HG03442 (cell line): Measurements from ENCODE around the gene DUSP2.
"Not testable (repeated sequence)": the region's sequence is repeated elsewhere in the genome, so short reads cannot be mapped to it uniquely, and the experiment has no call there.

Experiments used
- ATAC-seq: cut with Tn5 transposase; IDR thresholded peaks from one replicate; pipeline ENCODE4 v1.9.1; 2021; ENCODE audit warnings: mild to moderate bottlenecking, moderate library complexity; ENCODE audit not compliant: unreplicated experiment

Gene DUSP2

GRCh38 chr2:96148410-96149217, 3.4 kb upstream of the DUSP2 start:
- ATAC-seq = peak; percentile 44

GRCh38 chr2:96147593-96148201, 2.5 kb upstream of the DUSP2 start:
- ATAC-seq = no peak

- no peak for ATAC-seq
Observed at GRCh38 chr2:96146881-96147592, 1.8 kb upstream of the DUSP2 start.

- ATAC-seq = peak; percentile 27
Observed at GRCh38 chr2:96146153-96146880, 1.1 kb upstream of the DUSP2 start.

GRCh38 chr2:96145848-96146152, 560 bp upstream of the DUSP2 start:
- ATAC-seq = no peak

- ATAC-seq = no peak
Observed at GRCh38 chr2:96144481-96145035, 682 bp downstream of the DUSP2 start.

- ATAC-seq = no peak
Observed at GRCh38 chr2:96143848-96144480, 1.3 kb downstream of the DUSP2 start.

- no peak for ATAC-seq
Observed at GRCh38 chr2:96143231-96143847, 1.9 kb downstream of the DUSP2 start.

GRCh38 chr2:96142217-96143113, 2.8 kb downstream of the DUSP2 start:
- ATAC-seq = no peak

GRCh38 chr2:96141624-96141967, 3.6 kb downstream of the DUSP2 start:
- ATAC-seq = not testable (repeated sequence)

- no peak for ATAC-seq
Observed at GRCh38 chr2:96140941-96141623, 4.2 kb downstream of the DUSP2 start.

- no peak for ATAC-seq
Observed at GRCh38 chr2:96139181-96139758, 6.0 kb downstream of the DUSP2 start.

GRCh38 chr2:96138179-96139145, 6.8 kb downstream of the DUSP2 start, which contains the start of gene ASTL:
TSS of gene ASTL (minus strand) at chr2:96138502. CDS start at chr2:96138436, 66 bp downstream.
- no peak for ATAC-seq

GRCh38 chr2:96137321-96138178, 7.7 kb downstream of the DUSP2 start:
- no peak for ATAC-seq

GRCh38 chr2:96136129-96136720, 9.0 kb downstream of the DUSP2 start:
- no peak for ATAC-seq

GRCh38 chr2:96135621-96136020, 9.6 kb downstream of the DUSP2 start:
- no peak for ATAC-seq
